ENCODE results near the gene HMGCL.
A peak's percentile ranks its signal among the peaks of the same experiment; 100 is the strongest.
"Not testable (repeated sequence)": the region's sequence is repeated elsewhere in the genome, so short reads cannot be mapped to it uniquely, and the experiment has no call there.

The HMGCL gene

DNA sequence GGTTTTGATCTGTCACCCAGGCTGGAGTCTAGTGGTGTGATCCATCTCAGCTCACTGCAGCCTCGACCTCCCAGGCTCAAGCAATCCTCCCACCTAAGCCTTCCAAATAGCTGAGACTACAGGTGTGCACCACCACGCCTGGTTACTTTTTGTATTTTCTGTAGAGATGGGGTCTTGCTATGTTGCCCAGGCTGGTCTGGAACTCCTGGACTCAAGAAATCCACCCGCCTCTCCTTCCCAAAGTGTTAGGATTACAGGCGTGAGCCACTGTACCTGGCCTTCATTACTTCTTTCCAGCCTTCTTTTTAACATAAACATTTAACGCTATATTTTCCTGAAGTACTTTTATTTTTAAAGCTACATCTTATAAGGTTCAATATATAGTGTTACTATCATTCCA is 18.4 kb upstream of the HMGCL start:
- H3K4me3 ChIP-seq (ENCODE audit: low read depth, low read length) = no peak overlapping the region
- TF ChIP-seq, protein P1, sequence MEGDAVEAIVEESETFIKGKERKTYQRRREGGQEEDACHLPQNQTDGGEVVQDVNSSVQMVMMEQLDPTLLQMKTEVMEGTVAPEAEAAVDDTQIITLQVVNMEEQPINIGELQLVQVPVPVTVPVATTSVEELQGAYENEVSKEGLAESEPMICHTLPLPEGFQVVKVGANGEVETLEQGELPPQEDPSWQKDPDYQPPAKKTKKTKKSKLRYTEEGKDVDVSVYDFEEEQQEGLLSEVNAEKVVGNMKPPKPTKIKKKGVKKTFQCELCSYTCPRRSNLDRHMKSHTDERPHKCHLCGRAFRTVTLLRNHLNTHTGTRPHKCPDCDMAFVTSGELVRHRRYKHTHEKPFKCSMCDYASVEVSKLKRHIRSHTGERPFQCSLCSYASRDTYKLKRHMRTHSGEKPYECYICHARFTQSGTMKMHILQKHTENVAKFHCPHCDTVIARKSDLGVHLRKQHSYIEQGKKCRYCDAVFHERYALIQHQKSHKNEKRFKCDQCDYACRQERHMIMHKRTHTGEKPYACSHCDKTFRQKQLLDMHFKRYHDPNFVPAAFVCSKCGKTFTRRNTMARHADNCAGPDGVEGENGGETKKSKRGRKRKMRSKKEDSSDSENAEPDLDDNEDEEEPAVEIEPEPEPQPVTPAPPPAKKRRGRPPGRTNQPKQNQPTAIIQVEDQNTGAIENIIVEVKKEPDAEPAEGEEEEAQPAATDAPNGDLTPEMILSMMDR (IDR thresholded peaks at IDR 0.05; ENCODE audit: low read depth, low read length) = no peak

DNA sequence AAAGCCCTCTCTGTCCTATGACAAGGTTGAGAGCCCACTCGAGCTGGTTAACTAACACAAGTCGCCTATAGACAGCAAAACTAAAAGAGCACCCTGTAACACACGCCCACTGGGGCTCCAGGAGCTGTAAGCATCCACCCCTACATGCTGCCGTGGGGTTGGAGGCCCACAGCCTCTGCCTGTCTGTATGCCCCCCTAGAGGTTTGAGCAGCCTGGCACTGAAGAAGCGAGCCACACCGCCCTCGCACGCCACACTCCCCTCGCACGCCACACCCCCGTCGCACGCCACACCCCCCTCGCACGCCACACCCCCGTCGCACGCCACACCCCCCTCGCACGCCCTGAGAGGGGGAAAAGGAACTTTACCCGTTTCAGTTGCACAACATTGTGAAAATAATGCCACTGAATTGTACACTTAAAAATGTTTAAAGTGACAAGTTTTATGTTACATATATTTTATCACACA is 13.2 kb upstream of the HMGCL start:
- TF ChIP-seq, protein P1 (IDR thresholded peaks at IDR 0.05; ENCODE audit: low read depth, low read length) = no peak
- no peak overlapping the region for H3K4me3 ChIP-seq (ENCODE audit: low read depth, low read length)

DNA sequence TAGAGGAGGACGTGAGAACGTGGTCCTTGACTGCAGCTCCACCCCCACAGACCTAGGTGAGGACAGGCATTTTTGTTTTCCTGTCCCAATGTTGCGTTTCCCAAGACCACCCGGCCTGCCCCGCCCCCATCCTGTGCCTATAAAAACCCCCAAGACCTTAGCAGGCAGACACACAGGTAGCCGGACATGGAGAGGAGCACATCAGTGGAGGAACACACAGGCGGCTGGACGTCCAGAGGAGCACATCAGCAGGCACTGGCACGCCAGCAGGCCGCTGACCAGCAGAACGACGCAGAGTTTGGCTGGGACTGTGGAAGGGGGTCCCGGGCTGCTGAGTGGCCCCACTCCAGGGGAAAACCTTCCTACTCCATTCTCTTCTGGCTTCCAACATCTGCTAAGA is 12.7 kb upstream of the HMGCL start:
- TF ChIP-seq, protein P1 (IDR thresholded peaks at IDR 0.05; ENCODE audit: low read depth, low read length) = no peak
- H3K4me3 ChIP-seq (ENCODE audit: low read depth, low read length) = no peak overlapping the region

DNA sequence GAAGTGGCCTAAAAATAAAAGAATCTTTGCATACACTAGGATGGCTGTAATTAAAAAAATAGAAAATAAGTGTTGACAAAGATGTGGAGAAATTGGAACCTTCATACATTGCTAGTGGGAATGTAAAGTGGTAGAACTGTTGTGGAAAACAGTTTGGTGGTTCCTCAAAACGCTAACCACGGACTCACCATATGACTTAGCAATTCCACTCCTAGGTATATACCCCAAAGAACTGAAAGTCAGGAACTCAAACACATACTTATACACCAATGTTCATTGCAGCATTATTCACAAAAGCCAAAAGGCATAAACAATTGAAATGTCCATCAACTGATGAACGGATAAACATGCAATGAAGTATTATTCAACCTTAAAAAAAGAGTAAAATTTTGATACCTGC is 10.8 kb upstream of the HMGCL start:
- TF ChIP-seq, protein P1 (IDR thresholded peaks at IDR 0.05; ENCODE audit: low read depth, low read length) = no peak
- no peak overlapping the region for H3K4me3 ChIP-seq (ENCODE audit: low read depth, low read length)

DNA sequence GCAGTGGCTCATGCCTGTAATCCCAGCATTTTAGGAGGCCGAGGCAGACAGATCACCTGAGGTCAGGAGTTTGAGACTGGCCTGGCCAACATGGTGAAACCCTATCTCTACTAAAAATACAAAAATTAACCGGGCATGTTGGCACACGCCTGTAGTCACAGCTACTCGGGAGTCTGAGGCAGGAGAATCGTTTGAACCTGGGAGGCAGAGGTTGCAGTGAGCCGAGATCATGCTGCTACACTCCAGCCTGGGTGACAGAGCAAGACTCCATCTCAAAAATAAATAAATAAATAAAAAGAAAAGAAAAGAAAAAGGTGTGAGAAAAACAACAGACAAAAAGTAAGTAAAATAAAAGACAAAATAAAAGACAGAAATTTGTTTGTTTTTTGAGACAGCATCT is 8.9 kb upstream of the HMGCL start:
- not testable (repeated sequence) for H3K4me3 ChIP-seq (ENCODE audit: low read depth, low read length)

DNA sequence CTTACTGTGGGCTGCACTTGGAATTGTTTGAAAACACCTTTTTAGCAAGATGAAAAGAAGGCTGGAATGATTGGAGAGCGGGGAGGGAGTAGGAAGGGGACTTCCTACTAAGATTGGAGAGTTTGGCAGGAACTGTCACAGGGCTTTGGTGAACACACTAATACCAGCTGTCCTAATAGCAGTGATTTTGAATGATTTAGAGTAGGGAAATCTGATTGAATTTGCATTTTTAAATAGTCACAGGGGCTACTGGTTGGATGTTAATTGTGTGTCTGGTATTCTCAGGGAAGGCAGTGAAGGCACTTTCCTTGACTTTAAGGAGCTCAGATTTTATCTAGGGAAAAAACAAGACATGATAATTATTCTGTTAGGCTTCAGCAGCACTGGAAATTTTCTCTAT is 2.5 kb upstream of the HMGCL start:
- no peak overlapping the region for H3K4me3 ChIP-seq (ENCODE audit: low read depth, low read length)
- TF ChIP-seq, protein P1 (IDR thresholded peaks at IDR 0.05; ENCODE audit: low read depth, low read length) = no peak

DNA sequence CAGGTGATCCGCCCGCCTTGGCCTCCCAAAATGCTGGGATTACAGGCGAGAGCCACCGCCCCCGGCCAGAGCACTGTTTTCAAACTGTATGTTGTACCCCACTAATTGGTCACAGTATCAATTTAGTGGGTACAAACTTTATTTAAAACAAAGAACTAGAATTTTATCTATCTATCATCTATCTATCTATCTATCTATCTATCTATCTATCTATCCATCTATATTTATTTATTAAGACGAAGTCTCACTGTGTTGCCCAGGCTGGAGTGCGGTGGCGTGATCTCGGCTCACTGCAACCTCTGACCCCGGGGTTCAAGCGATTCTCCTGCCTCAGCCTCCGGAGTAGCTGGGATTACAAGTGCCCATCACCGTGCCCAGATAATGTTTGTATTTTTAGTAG is 1.4 kb upstream of the HMGCL start:
- H3K4me3 ChIP-seq (ENCODE audit: low read depth, low read length) = not testable (repeated sequence)

DNA sequence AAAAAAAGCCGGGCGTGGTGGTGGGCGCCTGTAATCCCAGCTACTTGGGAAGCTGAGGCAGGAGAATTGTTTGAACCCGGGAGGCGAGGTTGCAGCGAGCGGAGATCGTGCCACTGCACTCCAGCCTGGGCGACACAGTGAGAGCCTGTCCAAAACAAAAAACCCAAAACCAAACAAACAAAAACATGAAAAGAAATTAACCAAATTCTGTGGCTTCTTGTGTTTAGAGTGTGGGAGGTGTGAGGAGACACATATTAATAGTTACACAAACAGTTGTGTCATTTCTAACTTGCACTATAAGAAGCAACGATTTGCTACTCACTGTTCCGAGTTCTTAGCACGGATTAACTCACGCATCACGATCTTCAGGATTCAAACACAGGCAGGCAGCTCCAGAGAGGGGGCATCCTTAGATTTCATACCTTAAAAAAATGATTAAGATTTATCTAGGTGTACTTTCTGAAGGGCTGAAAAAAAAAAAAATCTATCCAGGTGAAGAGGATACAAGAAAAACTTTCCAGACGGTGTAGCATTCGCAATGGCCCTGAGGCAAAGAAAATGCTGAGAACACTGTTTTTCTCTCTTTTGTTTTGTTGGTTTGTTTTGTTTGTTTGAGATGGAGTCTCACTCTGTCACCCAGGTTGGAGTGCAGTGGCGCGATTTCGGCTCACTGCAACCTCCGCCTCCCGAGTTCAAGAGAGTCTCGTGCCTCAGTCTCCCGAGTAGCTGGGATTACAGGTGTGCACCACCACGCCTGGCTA is 713 bp upstream of the HMGCL start:
- H3K4me3 ChIP-seq (ENCODE audit: low read depth, low read length) = peak overlapping the region; percentile 97
- TF ChIP-seq, protein P1 (IDR thresholded peaks at IDR 0.05; ENCODE audit: low read depth, low read length) = no peak
